Stimulated activated memory B cell treated with anti-CD40 and anti-IgM and Interleukin-4, amounts not matched to agents 10 μg/mL and 1 μg/mL and 100 μg/mL, for 72 hours (primary cell): ENCODE measurements around the gene MAGEB10.
"Not testable (repeated sequence)": the region's sequence is repeated elsewhere in the genome, so short reads cannot be mapped to it uniquely, and the experiment has no call there.

Experiments used
- ATAC-seq: fragments of 150-1000 bp; cut with Tn5 transposase; 2 replicates; pipeline ENCODE4 v1.10.0; 2021
- H3K27ac Mint-ChIP-seq: one replicate; pipeline ENCODE4 v1.8.0; 2022; ENCODE audit warnings: mild to moderate bottlenecking, mixed read lengths
- H3K27me3 Mint-ChIP-seq: one replicate; pipeline ENCODE4 v1.8.0; 2022; ENCODE audit warnings: mixed read lengths
- H3K36me3 Mint-ChIP-seq: one replicate; pipeline ENCODE4 v1.8.0; 2022; ENCODE audit warnings: mixed read lengths
- H3K4me1 Mint-ChIP-seq: one replicate; pipeline ENCODE4 v1.8.0; 2022; ENCODE audit warnings: mixed read lengths
- H3K4me3 Mint-ChIP-seq: one replicate; pipeline ENCODE4 v1.8.0; 2022; ENCODE audit warnings: mild to moderate bottlenecking, moderate library complexity, mixed read lengths
- H3K9me3 Mint-ChIP-seq: one replicate; pipeline ENCODE4 v1.8.0; 2022; ENCODE audit warnings: mixed read lengths

MAGEB10 gene, protein sequence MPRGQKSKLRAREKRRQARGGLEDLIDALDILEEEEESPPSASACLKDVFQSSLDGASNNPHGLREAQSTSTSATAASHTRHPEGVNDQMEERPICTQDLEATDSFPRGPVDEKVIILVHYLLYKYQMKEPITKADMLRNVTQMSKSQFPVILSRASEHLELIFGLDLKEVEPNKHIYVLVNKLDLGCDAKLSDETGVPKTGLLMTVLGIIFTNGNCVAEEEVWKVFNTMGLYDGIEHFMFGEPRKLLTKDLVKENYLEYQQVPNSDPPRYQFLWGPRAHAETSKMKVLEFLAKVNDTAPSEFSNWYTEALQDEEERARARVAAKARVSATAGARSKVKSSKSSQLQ

DNA sequence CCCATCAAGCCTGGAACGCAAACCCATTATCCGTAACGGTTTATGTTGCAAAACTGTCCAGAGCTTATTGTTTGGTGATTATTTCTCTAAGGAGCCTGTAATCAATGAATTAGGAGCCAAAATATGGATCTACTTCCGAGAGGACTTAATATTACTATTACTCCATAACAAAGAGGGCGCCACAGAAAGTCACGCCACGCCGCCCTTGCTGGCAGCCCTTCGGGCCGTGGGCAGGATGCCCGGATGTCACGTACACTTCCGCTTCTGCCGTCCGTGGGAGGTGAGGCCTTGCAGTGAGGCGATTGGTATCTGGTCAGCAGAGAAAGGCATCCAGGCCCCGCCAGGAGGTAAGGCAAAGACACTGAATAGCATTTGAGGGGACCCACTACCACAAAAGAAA is at the start of gene MAGEB10:
Gene MAGEB10, plus strand, starts transcription at position 301 of the 400 bp plus-strand sequence. CDS start 13,317 bp downstream, outside the sequence.
- Mint-ChIP-seq H3K4me3 (no peak within 1 kb of the TSS), H3K9me3 (no peaks in the 10 kb centered on the region), H3K27me3 (no peaks in the 10 kb centered on the region), H3K27ac (no peak within 1 kb of the TSS), H3K36me3 (no peaks in the 10 kb centered on the region), H3K4me1 (no peaks in the 10 kb centered on the region)
- ATAC-seq = no peak

DNA sequence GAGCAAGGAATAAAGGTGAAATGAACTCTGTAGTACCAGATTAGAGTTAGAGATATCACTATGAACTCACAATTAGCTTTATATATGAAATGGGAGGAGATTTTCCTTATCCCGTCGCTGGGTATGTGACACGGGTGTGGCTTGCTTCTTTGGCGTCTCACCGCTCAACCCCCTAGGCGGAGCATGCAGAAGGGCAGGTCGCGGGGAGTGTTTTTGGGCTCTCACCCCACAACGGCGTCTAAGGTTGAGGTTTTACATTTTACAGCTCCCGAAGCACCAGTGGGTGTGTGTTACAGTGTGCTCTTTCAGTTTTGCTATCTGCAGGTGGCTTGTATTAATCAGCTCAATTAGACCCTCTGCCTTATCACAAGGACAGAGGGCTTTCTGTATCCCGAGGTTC is 42.1 kb upstream of the MAGEB10 start:
- H3K4me1 Mint-ChIP-seq = no peaks in the 10 kb centered on the region
- peaks cover 6% of the 10 kb centered on the region for H3K9me3 Mint-ChIP-seq
- H3K4me3 Mint-ChIP-seq = no peak overlapping the region
- H3K27me3 Mint-ChIP-seq = no peaks in the 10 kb centered on the region
- no peak for ATAC-seq
- H3K36me3 Mint-ChIP-seq = no peaks in the 10 kb centered on the region
- no peak overlapping the region for H3K27ac Mint-ChIP-seq

DNA sequence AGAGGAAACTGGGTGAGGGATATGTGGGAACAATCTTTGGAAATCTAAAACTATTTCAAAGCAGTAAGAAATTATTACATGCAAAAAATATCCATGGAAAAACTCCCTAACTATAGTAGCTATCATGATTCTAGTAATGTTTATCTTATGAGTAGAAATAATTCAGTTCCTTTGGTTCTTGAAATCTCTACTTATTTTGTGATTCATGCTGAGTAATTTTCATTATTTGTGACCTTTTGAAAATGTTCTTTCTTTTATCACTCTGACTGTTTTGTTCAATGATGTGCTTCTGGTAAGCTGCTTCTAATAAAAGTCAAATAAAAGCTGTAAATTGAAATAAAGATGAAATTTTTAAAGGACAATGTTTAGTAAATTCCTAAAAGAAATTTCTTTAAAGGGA is 40.4 kb upstream of the MAGEB10 start:
- Mint-ChIP-seq H3K9me3 (peaks cover 6% of the 10 kb centered on the region), H3K4me1 (no peaks in the 10 kb centered on the region), H3K27me3 (no peaks in the 10 kb centered on the region), H3K36me3 (no peaks in the 10 kb centered on the region), H3K27ac (no peak overlapping the region), H3K4me3 (no peak overlapping the region)
- no peak for ATAC-seq

DNA sequence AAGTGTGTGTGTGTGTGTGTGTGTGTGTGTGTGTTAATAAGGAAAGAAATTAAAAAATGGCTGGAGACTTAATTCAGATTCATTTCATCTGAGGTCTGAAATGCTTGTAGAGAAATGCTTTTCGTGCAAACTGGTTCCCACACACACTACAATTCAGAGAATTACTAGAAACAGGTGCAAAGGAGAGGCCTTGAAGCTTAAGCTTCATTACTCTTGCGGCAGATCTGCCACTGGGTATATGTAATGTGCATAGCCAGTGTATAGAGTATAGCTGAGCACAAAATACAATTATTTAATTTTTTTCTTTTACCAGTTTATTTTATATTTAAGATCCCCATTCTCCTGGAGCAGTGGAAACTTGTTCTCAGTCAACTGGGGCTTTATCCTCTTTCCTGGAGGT is 31.8 kb upstream of the MAGEB10 start:
- Mint-ChIP-seq H3K9me3 (no peaks in the 10 kb centered on the region), H3K27me3 (no peaks in the 10 kb centered on the region), H3K4me1 (no peaks in the 10 kb centered on the region), H3K36me3 (no peaks in the 10 kb centered on the region), H3K27ac (no peak overlapping the region), H3K4me3 (no peak overlapping the region)
- no peak for ATAC-seq

DNA sequence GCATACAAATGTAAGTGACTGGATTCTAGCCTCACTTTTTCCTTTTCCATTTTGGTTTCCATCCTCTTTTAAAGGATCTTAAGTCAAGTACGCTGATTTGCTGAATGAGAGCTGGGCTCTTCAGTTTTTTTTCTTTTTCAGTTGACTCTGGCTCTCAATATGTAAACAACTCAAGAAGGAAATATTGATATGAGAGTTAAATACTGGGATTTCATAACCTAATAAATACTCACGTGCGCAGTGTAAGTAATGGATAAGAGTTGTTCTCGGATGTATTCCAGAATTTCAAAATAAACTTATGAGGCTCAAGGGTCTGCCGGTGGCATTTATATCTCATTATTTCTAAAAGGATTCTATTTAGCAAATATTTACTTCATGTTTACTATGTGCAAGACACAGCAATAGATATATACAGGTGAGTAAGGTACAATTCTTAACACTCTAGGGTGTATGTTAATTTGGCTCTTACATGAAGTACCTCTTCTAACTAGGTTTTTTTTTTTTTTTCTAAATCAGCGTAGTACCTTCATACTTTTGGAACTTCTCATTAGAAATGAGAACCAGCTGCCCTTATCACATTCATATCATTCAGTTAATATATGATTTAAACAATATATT is 11.0 kb upstream of the MAGEB10 start:
- Mint-ChIP-seq H3K27ac (no peak overlapping the region), H3K27me3 (no peaks in the 10 kb centered on the region), H3K9me3 (no peaks in the 10 kb centered on the region), H3K4me3 (no peak overlapping the region), H3K36me3 (no peaks in the 10 kb centered on the region), H3K4me1 (no peaks in the 10 kb centered on the region)
- no peak for ATAC-seq

DNA sequence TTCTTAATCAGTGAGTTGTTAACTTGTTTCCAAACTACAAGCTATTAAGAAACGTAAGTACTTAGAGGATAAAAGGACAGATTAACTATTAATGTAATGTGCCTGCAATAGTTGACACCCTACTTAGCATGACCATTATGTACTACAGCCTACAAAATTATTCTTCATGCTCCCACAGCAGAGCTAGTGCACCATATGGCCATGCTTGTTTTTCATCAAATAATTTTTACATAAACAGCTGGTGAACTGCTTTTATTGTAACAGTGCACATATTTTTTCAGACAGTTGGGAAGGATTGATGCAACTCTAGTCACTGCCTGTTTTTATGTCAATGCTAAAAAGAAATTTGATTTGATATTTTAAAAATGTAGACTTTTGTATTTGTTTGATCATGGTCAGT is 10.2 kb upstream of the MAGEB10 start:
- no peaks in the 10 kb centered on the region for H3K4me1 Mint-ChIP-seq
- no peak overlapping the region for H3K27ac Mint-ChIP-seq
- no peak for ATAC-seq
- H3K27me3 Mint-ChIP-seq = no peaks in the 10 kb centered on the region
- no peaks in the 10 kb centered on the region for H3K36me3 Mint-ChIP-seq
- H3K4me3 Mint-ChIP-seq = no peak overlapping the region
- H3K9me3 Mint-ChIP-seq = no peaks in the 10 kb centered on the region

DNA sequence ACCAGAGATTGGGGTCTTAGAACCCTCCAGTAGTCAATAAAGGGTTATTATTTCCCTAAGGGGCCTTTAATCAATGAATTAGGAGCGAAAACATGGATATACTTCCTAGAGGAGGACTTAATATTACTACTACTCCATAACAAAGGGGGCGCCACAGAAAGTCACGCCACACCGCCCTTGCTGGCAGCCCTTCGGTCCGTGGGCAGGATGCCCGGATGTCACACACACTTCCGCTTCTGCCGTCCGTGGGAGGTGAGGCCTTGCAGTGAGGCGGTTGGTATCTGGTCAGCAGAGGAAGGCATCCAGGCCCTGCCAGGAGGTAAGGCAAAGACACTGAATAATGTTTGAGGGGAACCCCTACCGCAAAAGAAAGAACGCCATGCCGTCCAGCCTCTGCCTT is 436 bp downstream of the MAGEB10 start:
- Mint-ChIP-seq H3K27me3 (no peaks in the 10 kb centered on the region), H3K4me3 (no peak overlapping the region), H3K36me3 (no peaks in the 10 kb centered on the region), H3K27ac (no peak overlapping the region), H3K9me3 (no peaks in the 10 kb centered on the region), H3K4me1 (no peaks in the 10 kb centered on the region)
- ATAC-seq = no peak

DNA sequence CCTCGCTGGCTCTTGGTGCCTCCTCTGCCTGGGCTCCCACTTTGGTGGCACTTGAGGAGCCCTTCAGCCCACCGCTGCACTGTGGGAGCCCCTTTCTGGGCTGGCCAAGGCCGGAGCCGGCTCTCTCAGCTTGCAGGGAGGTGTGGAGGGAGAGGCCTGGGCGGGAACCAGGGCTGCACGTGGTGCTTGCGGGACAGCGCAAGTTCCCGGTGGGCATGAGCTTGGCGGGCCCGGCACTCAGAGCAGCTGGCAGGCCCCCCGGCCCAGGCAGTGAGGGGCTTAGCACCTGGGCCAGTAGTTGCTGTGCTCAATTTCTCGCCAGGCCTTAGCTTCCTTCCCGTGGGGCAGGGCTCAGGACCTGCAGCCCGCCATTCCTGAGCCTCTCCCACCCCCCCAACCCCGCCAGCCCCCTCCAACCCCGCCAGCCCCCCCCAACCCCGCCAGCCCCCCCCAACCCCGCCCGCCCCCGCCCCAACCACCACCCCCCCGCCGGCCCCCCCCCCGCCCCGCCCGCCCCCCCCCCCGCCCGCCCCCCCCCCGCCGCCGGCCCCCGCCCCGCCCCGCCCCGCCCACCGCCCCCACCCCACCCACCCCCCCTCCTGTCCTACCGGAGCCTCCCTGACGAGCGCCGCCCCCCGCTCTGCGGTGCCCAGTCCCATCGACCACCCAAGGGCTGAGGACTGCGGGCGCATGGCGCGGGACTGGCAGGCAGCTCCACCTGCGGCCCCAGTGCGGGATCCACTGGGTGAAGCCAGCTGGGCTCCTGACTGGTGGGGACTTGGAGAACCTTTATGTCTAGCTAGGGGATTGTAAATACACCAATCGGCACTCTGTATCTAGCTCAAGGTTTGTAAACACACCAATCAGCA is 1.4 kb downstream of the MAGEB10 start:
- not testable (repeated sequence) for ATAC-seq, H3K4me1 Mint-ChIP-seq, H3K9me3 Mint-ChIP-seq, H3K27me3 Mint-ChIP-seq, H3K36me3 Mint-ChIP-seq, H3K27ac Mint-ChIP-seq, H3K4me3 Mint-ChIP-seq

DNA sequence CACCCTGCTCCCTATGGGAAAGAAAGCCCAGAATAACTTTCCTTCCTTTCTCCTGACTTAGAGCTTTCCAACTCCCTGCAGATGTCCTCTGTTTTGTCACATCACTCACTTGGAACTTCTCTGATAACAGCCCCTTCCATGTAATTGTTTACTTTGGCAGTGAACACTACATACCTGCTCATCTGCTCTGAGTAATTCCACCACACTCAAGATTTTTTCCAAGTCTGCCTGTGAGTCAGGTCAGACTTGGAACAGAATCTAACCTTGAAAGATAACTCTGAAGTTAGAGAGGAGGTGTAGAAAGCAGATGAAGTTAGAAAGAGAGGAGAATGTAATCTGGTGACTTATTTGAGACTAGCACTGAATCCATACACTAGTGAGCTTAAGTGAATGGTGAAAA is 7.4 kb downstream of the MAGEB10 start:
- no peaks in the 10 kb centered on the region for H3K9me3 Mint-ChIP-seq
- no peaks in the 10 kb centered on the region for H3K36me3 Mint-ChIP-seq
- H3K27ac Mint-ChIP-seq = no peak overlapping the region
- H3K27me3 Mint-ChIP-seq = no peaks in the 10 kb centered on the region
- H3K4me3 Mint-ChIP-seq = no peak overlapping the region
- H3K4me1 Mint-ChIP-seq = no peaks in the 10 kb centered on the region
- no peak for ATAC-seq

DNA sequence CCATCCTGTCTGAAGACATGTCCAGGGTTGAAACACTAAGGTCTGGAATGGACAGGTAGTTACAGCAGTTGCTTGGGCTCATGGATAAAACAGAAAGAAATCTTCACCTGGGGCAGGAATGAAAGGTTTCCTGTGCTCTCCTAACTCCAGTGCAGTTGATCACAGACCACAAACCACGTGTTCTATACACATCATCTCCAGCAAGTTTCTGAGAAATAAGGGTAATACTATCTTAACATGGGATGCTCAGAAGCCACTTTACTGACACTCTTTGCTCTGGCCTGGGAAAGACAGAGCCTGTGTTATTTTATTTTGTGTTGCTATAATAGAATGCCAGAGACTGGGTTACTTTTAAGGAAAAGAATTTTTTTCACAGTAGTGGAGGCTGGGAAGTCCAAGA is 16.0 kb downstream of the MAGEB10 start:
- H3K27me3 Mint-ChIP-seq = no peaks in the 10 kb centered on the region
- H3K36me3 Mint-ChIP-seq = no peaks in the 10 kb centered on the region
- no peak for ATAC-seq
- no peaks in the 10 kb centered on the region for H3K9me3 Mint-ChIP-seq
- H3K4me1 Mint-ChIP-seq = no peaks in the 10 kb centered on the region
- no peak overlapping the region for H3K4me3 Mint-ChIP-seq
- H3K27ac Mint-ChIP-seq = no peak overlapping the region

DNA sequence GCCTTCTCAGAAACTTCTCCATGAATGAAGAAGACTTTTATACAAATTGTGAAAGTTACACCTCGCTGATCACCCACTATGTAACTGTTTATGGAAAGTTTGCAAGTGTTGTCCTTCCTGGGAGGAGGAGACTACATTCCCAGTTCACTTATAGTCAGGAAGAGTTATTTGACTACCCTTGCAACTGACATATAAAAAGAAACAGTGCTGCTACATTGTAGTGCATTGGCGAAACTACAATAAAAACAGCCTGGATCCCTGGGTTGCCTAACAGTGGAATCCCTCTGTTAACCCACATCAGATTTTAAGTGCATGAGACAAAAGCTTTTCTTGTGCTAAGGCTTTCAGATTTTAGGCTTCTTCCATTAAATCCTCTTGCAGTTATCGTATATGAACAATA is 30.4 kb downstream of the MAGEB10 start:
- H3K27ac Mint-ChIP-seq = no peak overlapping the region
- H3K9me3 Mint-ChIP-seq = no peaks in the 10 kb centered on the region
- no peaks in the 10 kb centered on the region for H3K36me3 Mint-ChIP-seq
- H3K4me1 Mint-ChIP-seq = no peaks in the 10 kb centered on the region
- ATAC-seq = no peak
- no peak overlapping the region for H3K4me3 Mint-ChIP-seq
- H3K27me3 Mint-ChIP-seq = no peaks in the 10 kb centered on the region

DNA sequence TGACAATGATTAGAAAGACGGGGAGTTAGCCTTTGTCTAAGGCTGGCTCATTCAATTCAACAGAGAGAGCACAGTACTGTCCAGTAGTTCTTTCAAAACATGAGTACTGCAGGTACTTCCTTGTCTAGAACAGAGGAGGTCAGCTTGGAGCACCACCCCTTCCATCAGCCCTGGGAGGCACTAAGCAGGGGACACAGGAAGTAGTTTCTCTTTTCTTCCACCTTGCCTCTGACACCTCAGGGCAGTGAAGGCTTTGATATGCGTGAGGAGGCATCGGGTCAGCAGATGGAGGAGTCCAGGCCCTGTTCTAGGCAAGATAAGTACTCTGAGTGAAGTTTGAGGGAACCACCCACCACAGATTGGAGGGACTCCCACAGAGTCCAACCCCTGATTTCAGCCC is 33.1 kb downstream of the MAGEB10 start:
- Mint-ChIP-seq H3K4me1 (no peaks in the 10 kb centered on the region), H3K4me3 (no peak overlapping the region), H3K9me3 (no peaks in the 10 kb centered on the region), H3K27ac (no peak overlapping the region), H3K36me3 (no peaks in the 10 kb centered on the region), H3K27me3 (no peaks in the 10 kb centered on the region)
- ATAC-seq = no peak

DNA sequence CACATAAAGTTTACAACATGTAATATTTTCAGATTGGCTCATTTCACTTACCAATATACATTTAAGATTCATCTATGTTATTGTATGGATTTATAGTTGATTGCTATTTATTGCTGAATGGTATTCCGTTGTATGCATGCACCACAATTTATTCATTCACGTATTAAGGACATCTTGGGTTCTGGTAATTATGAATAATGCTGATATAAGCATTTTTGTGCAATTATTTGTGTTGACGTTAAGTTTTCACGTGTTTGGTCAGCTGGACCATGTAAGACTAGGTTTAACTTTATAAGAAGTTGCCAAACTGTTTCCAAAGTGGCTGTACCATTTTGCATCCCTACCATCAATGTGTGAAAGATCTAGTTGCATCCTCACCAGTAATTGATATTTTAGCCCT is 35.1 kb downstream of the MAGEB10 start:
- Mint-ChIP-seq H3K36me3 (no peaks in the 10 kb centered on the region), H3K4me3 (no peak overlapping the region), H3K9me3 (no peaks in the 10 kb centered on the region), H3K27ac (no peak overlapping the region), H3K27me3 (no peaks in the 10 kb centered on the region), H3K4me1 (no peaks in the 10 kb centered on the region)
- ATAC-seq = no peak

DNA sequence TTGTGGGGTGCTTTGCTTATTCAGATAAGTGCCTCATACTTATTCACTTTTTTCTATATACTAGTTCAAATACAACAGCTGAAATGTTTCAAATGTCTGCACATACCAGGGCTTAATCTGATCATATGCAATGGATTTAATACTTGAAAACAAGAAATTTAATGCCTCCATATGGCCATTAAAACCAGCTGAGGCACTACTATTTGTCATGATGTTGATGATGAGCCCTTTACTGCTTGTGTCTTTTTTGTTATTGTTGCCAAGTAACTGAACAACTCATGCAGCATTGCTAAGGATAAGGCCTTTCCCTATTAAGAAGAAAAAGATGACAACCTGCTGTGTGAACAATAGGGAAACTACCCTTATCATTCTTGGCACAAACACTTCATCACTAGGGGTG is 52.5 kb downstream of the MAGEB10 start:
- no peaks in the 10 kb centered on the region for H3K4me1 Mint-ChIP-seq
- no peak overlapping the region for H3K4me3 Mint-ChIP-seq
- ATAC-seq = no peak
- H3K27me3 Mint-ChIP-seq = no peaks in the 10 kb centered on the region
- H3K27ac Mint-ChIP-seq = no peak overlapping the region
- H3K9me3 Mint-ChIP-seq = peaks cover 3% of the 10 kb centered on the region
- no peaks in the 10 kb centered on the region for H3K36me3 Mint-ChIP-seq

DNA sequence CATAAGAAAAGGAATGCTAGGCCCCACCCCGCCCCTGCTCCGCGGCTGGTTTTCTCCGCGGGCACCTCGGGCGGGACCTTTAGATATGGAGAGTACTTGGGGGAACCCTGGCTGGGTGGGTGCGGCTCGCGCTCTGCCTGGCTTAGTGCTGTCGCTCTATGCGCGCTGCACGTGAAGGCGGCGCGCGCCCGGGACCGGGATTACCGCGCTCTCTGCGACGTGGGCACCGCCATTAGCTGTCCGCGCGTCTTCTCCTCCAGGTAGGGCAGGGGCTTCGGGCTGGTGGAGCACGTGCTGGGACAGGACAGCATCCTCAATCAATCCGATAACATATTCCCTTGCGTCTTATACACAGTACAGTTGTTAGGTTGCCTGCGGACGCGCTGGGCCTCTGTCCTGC is 56.0 kb downstream of the MAGEB10 start:
- Mint-ChIP-seq H3K4me1 (no peaks in the 10 kb centered on the region), H3K4me3 (no peak overlapping the region), H3K27ac (no peak overlapping the region), H3K27me3 (no peaks in the 10 kb centered on the region), H3K9me3 (peaks cover 3% of the 10 kb centered on the region), H3K36me3 (no peaks in the 10 kb centered on the region)
- ATAC-seq = no peak
